HG03025 (cell line): ENCODE data around the gene RTN4RL1.

ENCODE experiments used
- ATAC-seq: cut with Tn5 transposase; IDR thresholded peaks from one replicate; pipeline ENCODE4 v1.9.1; 2021; ENCODE audit warnings: mild to moderate bottlenecking, moderate library complexity; ENCODE audit not compliant: unreplicated experiment, low FRiP score

RTN4RL1 gene

DNA sequence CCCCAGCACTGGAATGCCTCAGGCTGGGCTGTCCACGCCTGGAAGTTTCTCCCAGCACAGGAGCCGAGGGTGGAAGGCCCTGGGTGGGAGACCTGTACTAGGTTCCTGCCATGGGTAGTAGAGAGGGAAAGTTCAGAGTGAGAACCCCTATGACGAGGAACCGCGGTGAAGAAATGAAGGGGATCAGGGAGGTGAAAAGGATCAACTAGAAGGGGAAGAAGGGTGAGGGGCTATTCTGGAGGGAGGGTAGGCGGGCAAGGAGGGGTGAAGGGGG is 35.2 kb upstream of the RTN4RL1 start:
- no peak for ATAC-seq

DNA sequence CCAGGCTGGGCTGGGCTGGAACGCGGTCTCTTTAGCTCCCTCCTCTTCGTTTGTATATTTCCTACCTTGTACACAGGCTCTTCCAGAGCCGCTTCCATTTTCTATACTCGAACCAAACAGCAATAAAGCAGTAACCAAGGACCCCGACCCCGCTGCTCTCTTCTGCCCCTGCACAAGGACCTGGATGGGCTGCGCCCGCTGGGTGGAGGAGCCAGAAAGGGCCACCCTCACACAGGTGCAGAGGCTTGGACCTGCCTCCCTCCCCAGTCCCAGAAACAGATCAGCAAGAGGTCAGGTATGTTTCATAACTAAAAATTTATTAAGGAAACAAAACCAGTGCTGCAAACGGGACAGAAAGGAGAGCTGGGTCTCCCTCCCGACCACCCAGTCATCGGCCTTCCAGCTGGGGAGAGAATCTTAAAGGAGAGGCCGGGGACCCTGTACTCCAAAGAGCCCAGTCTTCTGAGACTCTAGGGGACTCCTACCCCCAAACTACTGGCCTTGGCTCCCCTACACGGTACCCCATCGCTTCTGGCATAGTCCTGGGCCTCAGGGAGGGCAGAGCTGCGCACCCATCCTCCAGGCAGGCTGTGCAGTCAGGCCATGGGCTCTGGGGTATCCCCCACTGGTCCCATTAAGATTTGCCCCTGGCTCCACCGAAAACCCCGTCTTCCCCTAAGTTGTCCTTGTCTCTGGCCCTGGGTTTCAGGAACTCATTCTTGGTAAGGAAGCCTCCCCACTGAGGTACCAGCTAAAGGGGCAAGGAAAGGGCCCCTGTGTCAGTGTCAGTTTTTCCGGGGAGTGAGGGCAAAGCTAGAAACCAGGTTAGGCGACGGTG is 34.6 kb upstream of the RTN4RL1 start:
- no peak for ATAC-seq

DNA sequence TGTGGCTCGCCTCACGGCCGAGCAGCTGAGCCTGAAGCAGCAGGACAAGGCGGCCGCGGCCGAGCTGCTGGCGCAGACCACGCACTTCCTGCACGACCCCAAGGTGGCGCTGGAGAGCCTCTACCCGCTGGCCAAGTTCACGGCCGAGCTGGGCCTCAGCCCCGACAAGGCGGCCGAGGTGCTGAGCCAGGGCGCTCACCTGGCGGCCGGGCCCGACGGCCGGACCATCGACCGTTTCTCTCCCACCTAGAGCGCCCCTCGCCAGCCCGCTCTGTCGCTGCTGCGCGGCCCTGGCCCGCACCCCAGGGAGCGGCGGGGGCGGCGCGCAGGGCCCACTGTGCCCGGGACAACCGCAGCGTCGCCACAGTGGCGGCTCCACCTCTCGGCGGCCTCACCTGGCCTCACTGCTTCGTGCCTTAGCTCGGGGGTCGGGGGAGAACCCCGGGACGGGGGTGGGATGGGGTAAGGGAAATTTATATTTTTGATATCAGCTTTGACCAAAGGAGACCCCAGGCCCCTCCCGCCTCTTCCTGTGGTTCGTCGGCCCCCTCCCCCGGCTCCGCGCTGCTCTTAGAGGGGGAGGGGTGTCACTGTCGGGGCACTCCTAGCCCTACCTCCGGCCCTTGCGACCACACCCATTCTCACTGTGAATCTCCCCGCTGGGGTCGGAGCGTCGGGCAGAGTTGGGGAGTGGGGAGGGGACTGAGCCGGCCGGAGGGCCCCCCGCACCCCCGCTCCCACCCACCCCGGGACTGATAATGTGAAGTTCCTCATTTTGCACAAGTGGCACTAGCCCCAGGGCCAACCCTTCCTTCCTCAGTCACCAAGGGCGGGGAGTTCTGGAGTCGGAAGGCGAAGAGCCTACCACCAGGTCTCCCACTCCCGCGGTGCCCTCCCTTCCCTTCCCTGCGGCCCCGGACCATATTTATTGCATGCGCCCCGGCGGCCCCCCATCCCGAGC is 33.7 kb upstream of the RTN4RL1 start:
- ATAC-seq = no peak

GRCh38 chr17:2057760-2058585 is 32.8 kb upstream of the RTN4RL1 start:
- ATAC-seq = no peak

- ATAC-seq = no peak
Observed at GRCh38 chr17:2057175-2057759, 32.1 kb upstream of the RTN4RL1 start.

- no peak for ATAC-seq
Observed at GRCh38 chr17:2056206-2057174, 31.4 kb upstream of the RTN4RL1 start.

- ATAC-seq = no peak
Observed at GRCh38 chr17:2055292-2056205, 30.4 kb upstream of the RTN4RL1 start.

- ATAC-seq = no peak
Observed at GRCh38 chr17:2054512-2055291, 29.6 kb upstream of the RTN4RL1 start, which contains the start of gene HIC1. Gene HIC1 (plus strand): TSS chr17:2055103. CDS start chr17:2056691, 1,588 bp downstream.

GRCh38 chr17:2054262-2054511 is 29.1 kb upstream of the RTN4RL1 start:
- ATAC-seq = no peak

- ATAC-seq = no peak
Observed at GRCh38 chr17:2053380-2054261, 28.5 kb upstream of the RTN4RL1 start.

DNA sequence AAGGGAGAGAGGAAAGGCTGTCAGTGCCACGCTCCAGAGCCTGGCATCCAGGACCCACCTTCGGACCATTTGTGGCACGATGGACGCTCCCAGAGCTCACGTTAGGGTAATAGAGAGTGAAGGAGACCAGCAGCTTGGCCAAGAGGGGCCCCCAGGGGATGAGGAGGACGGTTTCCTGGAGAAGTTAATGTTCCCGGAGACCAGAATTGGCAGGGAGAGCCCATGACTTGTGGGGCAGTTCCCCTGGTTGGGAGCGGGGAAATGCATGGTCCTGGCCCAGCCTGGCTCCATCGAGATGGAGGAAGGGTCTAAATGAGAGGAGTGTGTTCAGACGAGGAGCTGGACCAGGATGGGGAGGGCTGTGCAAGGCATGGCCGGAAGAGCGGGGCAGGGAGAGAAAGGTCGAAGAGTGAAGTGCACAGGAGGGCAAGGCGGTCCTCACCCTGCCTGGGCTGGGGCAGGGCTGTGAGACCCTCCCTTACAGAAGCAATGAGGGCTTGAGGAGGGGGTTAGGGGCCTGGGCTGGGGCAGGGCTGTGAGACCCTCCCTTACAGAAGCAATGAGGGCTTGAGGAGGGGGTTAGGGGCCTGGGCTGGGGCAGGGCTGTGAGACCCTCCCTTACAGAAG is 26.9 kb upstream of the RTN4RL1 start:
- no peak for ATAC-seq

DNA sequence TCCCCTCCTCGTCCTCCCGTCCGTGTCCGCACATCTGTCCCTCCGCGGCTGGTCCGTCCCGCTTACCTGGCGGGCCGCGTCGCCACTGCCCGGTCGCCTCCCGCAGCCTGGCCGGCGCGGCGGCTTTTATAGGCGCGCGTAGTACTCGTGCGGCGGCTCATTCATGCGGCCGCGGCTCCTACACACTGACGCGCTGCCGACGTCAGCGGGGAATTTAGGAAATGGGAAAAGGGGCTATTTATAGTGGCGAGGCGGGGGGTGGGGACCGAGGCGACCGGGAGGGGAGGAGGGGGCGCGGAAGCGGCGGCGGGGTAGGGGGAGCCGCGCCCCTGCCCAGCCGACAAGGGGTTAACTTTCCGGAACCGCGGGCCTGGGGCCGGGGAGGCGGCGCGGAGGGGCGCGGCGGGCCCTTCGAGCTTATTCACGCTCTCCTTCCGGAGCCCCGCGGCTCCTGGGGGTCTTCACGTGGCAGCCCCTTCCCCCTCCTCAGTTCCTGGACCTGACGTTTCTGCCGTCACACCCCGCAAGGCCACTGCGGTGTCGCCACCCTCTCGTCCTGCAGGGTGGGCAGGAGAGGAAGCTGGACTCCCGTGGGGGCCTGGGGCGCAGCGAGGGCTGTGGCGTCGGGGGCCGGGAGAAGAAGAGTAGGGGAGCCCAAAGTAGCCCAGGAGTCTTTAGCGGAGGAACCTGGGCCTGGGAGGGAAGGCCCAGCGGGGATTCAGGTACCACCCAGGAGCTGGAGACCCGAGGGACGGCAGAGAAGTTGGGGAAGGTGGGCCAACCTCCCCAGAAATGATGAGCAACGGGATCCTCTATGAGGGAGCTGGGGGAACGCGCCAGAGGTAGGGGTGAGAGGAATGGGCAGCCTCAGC is 26.2 kb upstream of the RTN4RL1 start:
- ATAC-seq = no peak

DNA sequence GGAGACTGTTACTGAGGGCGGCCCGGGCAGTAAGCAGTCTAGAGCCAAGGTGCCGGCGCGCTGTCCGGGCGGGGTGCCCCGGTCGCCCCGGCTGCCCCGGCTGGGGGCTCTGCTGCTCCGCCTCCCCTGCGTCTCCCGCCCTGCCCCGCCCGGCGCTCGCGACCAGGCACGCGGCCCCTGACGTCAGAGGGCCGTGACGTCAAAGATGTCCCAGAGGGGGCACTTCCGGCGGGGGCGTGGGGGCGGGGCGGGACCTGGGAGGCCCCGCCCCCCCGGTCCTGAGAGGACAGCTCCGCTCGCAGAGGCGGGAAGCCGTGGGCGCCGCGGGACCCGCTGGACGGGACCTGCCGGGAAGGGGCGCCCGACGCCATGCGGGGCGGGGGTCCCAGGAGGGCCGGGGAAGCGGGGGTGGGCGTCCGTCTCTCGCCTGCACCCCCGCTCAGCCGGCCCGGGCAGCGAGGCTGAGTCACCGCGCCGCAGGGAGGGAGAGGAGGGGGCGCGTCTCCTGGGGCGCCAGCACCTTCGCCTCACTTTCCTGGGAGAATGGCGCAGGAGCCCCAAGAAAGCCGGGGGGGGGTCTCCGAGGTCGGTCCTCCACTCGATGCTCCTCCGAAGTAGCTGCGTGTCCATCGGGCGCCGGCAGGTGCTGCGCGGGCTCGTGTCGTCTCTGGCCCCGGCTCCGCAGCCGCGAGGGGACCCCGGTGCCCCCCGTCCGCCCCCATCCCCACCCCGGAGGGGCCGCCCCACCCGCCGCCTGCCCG is 25.3 kb upstream of the RTN4RL1 start:
- ATAC-seq = no peak
